Stimulated activated CD8-positive, alpha-beta memory T cell treated with anti-CD3 and anti-CD28 coated beads, Interleukin-4, amount 100 ng/mL, for 48 hours (primary cell): ENCODE measurements around the gene CREB5.
"Not testable (repeated sequence)": the region's sequence is repeated elsewhere in the genome, so short reads cannot be mapped to it uniquely, and the experiment has no call there.

Experiments used
- DNase-seq: peaks from one replicate; pipeline ENCODE4 v3.0.0-alpha.2; 2020

Gene CREB5

GRCh38 chr7:28517606-28518005 is 105.3 kb downstream of the CREB5 start:
- no peak for DNase-seq

GRCh38 chr7:28520074-28521015 is 108.0 kb downstream of the CREB5 start:
- DNase-seq = no peak

GRCh38 chr7:28524978-28525377 is 112.7 kb downstream of the CREB5 start:
- no peak for DNase-seq

- DNase-seq = no peak
Measured at GRCh38 chr7:28528899-28529298, 116.6 kb downstream of the CREB5 start.

DNA sequence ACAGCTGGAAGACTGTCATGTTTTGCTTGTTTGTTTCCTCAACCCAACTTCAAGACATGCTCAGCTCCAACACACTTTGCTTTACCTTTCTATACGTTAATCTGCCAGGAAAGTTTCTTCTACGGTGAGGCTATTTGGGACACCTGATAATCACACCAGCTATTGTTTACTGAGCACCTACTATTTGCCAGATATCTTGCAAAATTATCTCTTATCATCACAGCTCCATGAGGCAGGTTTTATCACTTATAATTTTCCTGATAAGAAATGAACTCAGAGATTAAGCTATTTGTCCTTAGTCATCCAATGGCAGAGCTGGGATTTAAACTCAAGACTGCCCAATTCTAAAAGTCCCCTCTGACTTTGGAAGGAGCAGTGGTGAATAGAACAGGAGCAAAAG is 117.4 kb downstream of the CREB5 start:
- no peak for DNase-seq

DNA sequence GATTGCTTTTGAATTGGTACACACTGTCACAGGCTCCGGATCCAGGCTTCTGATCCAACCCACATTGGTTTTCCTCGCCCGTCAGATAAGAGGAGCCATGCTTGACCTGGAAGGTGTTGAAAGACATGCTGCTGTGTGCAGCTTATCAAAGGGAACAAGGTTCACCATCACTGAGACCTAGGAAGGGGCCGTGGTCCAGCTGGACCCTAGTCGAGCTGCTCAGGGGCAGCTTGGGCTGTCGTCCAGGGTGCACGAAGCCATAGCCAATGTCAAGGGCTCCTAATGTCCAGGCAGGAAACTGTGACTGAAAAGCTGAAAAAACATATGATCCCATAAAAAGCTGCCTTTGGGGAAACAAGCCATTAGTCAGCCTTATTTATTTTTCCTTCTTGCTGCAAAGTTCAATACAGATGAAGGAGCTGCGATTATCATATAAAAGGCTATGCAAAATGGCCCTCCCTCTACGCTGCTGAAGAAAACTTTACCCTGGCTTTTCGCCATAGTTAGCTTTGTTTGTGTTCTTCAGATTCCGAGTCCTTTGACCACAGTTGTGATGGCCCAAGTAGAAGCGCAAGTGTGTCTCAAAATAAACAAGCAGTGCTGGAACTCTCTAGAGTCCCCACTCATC is 118.0 kb downstream of the CREB5 start:
- no peak for DNase-seq

GRCh38 chr7:28530803-28531175 is 118.5 kb downstream of the CREB5 start:
- DNase-seq = no peak

DNA sequence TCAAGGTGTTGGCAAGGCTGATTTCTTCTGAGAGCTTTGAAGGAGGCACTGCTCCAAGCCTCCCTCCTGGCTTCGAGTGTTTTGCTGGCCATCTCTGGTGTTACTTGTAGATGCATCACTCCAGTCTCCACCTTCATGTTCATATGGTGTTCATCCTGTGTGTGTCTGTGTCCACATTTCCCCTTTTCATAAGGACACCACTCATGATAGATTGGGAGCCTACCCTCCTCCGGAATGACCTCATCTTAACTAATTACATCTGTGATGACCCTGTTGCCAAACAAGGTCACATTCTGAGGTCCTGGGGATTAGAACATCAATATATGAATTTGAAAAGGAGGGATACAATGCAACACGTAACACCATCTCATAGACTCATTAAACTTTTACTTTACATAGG is 119.0 kb downstream of the CREB5 start:
- no peak for DNase-seq

GRCh38 chr7:28532181-28532580 is 119.9 kb downstream of the CREB5 start:
- DNase-seq = no peak

DNA sequence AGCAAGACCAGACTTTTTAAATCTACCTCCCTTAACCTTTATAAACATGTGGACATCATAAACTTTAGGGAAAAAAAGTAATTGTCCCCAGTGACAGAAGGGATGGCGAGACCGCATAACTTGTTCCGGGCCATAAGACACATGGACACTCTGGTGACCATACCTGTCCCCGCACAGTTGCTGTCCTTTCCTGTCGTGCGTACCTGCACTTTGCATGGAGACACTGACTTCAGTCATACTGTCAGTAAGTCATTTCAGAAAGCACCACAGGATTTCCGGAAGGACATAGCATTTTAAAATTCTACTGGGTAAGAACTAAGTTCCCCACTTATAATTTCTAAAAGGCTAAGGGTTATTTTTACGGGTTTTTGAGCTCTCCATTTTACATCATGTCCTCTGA is 120.9 kb downstream of the CREB5 start:
- DNase-seq = no peak

GRCh38 chr7:28533731-28534531 is 121.6 kb downstream of the CREB5 start:
- no peak for DNase-seq

GRCh38 chr7:28536259-28536658 is 123.9 kb downstream of the CREB5 start:
- DNase-seq = no peak

- DNase-seq = no peak
Measured at GRCh38 chr7:28539289-28539981, 127.1 kb downstream of the CREB5 start.

- DNase-seq = no peak
Measured at GRCh38 chr7:28542410-28542809, 130.1 kb downstream of the CREB5 start.

- DNase-seq = no peak
Measured at GRCh38 chr7:28544453-28545117, 132.3 kb downstream of the CREB5 start.

- DNase-seq = no peak
Measured at GRCh38 chr7:28546067-28546466, 133.7 kb downstream of the CREB5 start.

- DNase-seq = no peak
Measured at GRCh38 chr7:28547115-28547514, 134.8 kb downstream of the CREB5 start.

GRCh38 chr7:28548416-28548815 is 136.1 kb downstream of the CREB5 start:
- no peak for DNase-seq

DNA sequence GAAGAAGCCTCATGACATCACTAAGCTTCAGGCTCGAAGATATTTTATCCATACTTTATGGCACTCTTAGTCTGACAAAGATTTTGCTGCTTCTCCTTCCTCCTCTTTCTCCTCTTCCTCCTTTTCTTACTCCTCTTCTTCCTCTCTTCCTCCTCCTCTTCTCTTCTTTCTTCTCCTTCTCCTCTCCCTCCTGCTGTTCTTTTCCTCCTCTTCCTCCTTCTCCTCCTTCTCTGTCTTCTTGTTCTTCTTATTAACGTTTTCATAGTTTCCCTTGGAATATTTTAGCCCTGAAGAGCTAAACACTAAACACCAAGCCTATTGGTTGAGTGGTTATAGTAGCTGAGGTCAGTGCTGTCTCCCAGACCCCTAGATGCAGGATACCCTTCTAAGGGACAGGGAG is 137.7 kb downstream of the CREB5 start:
- no peak for DNase-seq

DNA sequence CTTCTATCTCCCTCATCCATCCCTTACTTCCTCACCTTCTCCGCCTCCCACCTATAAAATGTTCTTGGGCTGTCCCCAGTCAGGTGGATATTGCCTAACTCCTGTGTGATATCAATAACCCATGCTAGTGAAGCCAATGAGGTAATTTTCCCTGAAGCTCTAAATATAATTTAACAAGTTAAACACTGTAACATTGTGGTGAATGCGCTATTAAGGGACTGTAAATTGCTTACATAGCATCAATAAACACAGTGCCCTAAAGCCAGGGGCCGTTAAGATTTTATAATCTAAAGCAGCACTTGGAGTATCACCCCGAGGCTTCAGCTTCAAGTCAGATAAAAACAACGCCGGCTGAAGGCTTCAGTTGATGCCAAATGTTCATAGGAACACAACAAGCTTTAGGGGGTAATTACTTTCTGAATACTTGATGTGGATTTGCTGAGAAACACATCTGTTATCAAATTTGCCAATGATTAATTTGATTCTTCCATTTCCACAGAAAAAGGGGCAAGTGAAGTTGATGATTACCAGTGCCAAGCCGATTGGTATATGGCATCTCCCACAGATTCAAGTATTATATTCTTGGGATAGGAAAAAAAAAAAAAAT is 138.4 kb downstream of the CREB5 start:
- DNase-seq = no peak

- no peak for DNase-seq
Measured at GRCh38 chr7:28551331-28551730, 139.0 kb downstream of the CREB5 start.

DNA sequence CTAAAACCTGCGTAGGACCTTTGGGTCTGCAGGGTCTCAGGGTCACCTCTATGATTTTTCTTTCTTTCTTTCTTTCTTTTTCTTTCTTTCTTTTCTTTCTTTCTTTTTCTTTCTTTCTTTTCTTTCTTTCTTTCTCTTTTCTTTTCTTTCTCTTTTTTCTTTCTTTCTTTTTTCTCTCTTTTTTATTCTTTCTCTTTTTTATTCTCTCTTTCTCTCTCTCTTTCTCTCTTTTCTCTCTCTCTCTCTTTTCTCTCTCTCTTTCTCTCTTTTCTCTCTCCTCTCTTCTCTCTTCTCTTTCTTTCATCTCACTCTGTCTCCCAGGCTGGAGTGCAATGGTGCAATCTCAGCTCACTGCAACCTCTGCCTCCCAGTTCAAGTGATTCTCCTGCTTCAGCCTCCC is 139.4 kb downstream of the CREB5 start:
- DNase-seq = not testable (repeated sequence)
